Esophagus (tissue), 2 donors: ENCODE results near the gene NEU1. TPM values are rescaled to one million over a fixed set of nuclear protein-coding genes. Genes with fewer than 3 reads are reported as not detected.
"Not testable (repeated sequence)": the region's sequence is repeated elsewhere in the genome, so short reads cannot be mapped to it uniquely, and the experiment has no call there.

Experiments used
- H3K27ac ChIP-seq, 2 donors: one replicate each; pipeline ENCODE4 v1.5.1; 2013; ENCODE audit warnings: low read depth in 2 of 2, mild to moderate bottlenecking in 2 of 2, inconsistent platforms in 1 of 2, low read length in 1 of 2, moderate library complexity in 1 of 2
- H3K27me3 ChIP-seq, 2 donors: one replicate each; pipeline ENCODE4 v1.6.1; 2013; ENCODE audit warnings: low read length in 2 of 2, control low read depth in 1 of 2, mild to moderate bottlenecking in 1 of 2; ENCODE audit not compliant: insufficient read depth in 2 of 2, control insufficient read depth in 1 of 2
- H3K36me3 ChIP-seq, 2 donors: one replicate each; pipeline ENCODE4 v1.6.1; 2013; ENCODE audit warnings: low read length in 1 of 2; ENCODE audit not compliant: control insufficient read depth in 2 of 2, insufficient read depth in 2 of 2
- H3K4me1 ChIP-seq, 2 donors: one replicate each; pipeline ENCODE4 v1.6.1; 2013; ENCODE audit warnings: low read length in 1 of 2; ENCODE audit not compliant: control insufficient read depth in 2 of 2, insufficient read depth in 2 of 2
- H3K4me3 ChIP-seq, 2 donors: one replicate each; pipeline ENCODE4 v1.5.1; 2013; ENCODE audit warnings: low read length in 2 of 2, mild to moderate bottlenecking in 2 of 2, low read depth in 1 of 2, moderate library complexity in 1 of 2
- H3K9me3 ChIP-seq, 2 donors: one replicate each; pipeline ENCODE4 v1.6.1; 2013; ENCODE audit warnings: mild to moderate bottlenecking in 2 of 2, low read depth in 1 of 2, low read length in 1 of 2, moderate library complexity in 1 of 2; ENCODE audit not compliant: control insufficient read depth in 2 of 2, insufficient read depth in 1 of 2
- WGBS, 2 donors: extraction: QIAGEN DNeasy Blood & Tissue Kit; methylation state at CpG; one replicate each; pipeline ENCODE4 v1.1.7; 2013; 5-methylcytosine and 5-hydroxymethylcytosine counted together
- polyA plus RNA-seq, 2 donors: library from polyadenylated mRNA; stranded (reverse); fragments of 200-250 nt; gene quantifications; one replicate each; pipeline ENCODE4 v1.2.3, GENCODE V29; 2013
- donor health status: healthy with polysubstance abuse.
- donor health status: Bipolar disorder and iron deficiency.

The NEU1 gene
- polyA plus RNA-seq, 2 donors: 13.6 to 14.6 TPM

DNA sequence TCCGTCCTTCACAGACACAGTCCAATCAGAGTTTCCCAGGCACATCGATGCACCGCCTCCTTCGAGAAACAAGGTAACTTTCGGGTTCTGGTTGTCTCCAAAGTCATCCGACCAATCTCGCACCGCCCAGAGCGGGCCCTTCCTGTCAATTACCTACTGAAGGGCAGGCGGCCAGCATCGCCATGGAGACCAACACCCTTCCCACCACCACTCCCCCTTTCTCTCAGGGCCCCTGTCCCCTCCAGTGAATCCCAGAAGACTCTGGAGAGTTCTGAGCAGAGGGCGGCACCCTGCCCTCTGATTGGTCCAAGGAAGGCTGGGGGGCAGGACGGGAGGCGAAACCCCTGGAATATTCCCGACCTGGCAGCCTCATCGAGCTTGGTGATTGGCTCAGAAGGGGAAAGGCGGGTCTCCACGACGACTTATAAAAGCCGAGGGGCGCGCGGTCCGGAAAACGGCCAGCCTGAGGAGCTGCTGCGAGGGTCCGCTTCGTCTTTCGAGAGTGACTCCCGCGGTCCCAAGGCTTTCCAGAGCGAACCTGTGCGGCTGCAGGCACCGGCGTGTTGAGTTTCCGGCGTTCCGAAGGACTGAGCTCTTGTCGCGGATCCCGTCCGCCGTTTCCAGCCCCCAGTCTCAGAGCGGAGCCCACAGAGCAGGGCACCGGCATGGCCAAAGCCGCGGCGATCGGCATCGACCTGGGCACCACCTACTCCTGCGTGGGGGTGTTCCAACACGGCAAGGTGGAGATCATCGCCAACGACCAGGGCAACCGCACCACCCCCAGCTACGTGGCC lies 35.1 kb downstream of the NEU1 start, which contains the start of gene HSPA1B:
Gene HSPA1B (plus strand): TSS at position 453 of the 794 bp plus-strand sequence. CDS start 213 bp downstream, at position 666.
- Histone ChIP-seq H3K27me3 (no peaks in the 10 kb centered on the region), H3K4me1 (peaks cover 0 to 5% of the 10 kb centered on the region in 2 donors), H3K27ac (peak within 1 kb of the TSS; percentile 96 to 99), H3K36me3 (no peaks in the 10 kb centered on the region), H3K9me3 (no peaks in the 10 kb centered on the region), H3K4me3 (peak within 1 kb of the TSS; percentile 77 to 84)
- WGBS, 2 donors: 0 to 1% methylated on average over 48 to 52 of the region's 56 CpGs

DNA sequence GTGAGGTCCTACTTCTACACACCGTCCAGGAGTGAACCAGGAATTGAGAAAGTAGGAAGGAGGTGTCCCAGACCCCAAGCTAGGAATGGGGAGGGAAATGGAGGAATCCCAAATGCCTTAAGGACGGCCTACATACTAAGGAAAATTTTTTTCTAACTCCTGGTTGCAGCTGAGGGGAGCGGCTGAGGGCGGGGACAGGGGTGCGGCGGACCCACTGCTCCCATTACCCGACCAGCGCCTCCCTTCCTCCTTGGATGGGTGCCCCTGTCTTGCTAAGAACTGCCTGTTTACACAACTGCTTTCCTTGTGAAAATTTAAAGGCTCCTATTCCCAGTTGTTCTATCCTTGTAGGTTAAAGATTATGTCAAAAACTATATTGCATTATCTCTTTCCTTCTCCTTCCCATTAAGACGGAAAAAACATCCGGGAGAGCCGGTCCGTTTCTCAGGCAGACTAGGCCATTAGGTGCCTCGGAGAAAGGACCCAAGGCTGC lies 35.8 kb downstream of the NEU1 start:
- peak overlapping the region; percentile 96 to 99 for H3K27ac ChIP-seq
- H3K9me3 ChIP-seq: no peaks in the 10 kb centered on the region
- no peaks in the 10 kb centered on the region for H3K36me3 ChIP-seq
- H3K27me3 ChIP-seq: no peaks in the 10 kb centered on the region
- H3K4me1 ChIP-seq: peaks cover 0 to 5% of the 10 kb centered on the region in 2 donors
- WGBS, 2 donors: 1% methylated on average over 13 of the region's 13 CpGs
- H3K4me3 ChIP-seq: peak overlapping the region; percentile 77 to 84

DNA sequence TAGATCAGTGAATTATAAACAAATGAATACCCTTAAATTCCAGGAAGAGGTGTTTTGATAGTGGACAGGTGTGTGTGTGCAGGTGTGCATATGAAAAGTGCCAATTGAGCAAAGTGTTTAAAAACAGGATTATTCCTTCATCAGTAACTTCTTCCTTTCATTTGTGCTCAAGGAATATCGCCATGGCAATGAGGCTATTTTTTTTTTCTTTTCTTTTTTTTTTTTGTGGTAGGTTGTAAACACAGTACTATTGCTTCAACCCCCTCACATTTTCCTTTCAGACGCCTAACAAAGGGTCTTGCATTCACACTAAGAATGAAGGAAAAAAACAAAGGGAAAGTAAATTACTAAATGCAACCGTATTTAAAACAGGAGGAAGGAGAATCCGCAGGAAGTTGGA lies 37.1 kb downstream of the NEU1 start:
- Histone ChIP-seq H3K9me3 (no peaks in the 10 kb centered on the region), H3K4me3 (no peak overlapping the region), H3K27me3 (no peaks in the 10 kb centered on the region), H3K4me1 (peaks cover 0 to 2% of the 10 kb centered on the region in 2 donors), H3K27ac (peak overlapping the region; percentile 96 to 99), H3K36me3 (no peaks in the 10 kb centered on the region)
- WGBS, 2 donors: 38 to 47% methylated on average over 4 of the region's 4 CpGs

DNA sequence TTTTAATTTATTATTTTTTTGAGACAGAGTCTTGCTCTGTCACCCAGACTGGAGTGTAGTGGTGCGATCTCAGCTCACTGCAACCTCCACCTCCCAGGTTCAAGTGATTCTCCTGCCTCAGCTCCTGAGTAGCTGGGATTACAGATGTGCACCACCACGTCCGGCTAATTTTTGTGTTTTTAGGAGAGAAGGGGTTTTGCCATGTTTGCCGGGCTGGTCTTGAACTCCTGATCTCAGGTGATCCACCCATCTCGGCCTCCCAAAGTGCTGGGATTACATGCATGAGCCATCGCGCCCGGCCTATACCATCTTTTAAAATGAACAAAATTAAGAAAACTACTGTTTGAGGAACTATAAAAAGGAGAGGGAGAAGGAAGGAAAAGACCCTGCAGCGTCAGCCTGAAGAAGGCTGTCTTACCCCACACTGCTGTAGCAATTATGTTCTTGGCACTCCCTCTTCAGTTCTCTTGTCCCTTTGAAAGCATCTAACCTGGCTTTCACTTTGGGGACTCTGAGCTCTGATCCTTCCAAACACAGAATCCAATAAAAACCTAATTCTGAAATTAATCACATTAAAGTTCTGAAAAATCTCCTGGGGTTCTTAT lies 38.9 kb downstream of the NEU1 start:
- H3K4me1 ChIP-seq, H3K36me3 ChIP-seq, H3K9me3 ChIP-seq, H3K27me3 ChIP-seq, H3K4me3 ChIP-seq: not testable (repeated sequence)
- H3K27ac ChIP-seq: peak overlapping the region; percentile 80 to 89
- 53 to 63% methylated on average over 9 of the region's 9 CpGs for whole genome bisulfite sequencing, 2 donors

DNA sequence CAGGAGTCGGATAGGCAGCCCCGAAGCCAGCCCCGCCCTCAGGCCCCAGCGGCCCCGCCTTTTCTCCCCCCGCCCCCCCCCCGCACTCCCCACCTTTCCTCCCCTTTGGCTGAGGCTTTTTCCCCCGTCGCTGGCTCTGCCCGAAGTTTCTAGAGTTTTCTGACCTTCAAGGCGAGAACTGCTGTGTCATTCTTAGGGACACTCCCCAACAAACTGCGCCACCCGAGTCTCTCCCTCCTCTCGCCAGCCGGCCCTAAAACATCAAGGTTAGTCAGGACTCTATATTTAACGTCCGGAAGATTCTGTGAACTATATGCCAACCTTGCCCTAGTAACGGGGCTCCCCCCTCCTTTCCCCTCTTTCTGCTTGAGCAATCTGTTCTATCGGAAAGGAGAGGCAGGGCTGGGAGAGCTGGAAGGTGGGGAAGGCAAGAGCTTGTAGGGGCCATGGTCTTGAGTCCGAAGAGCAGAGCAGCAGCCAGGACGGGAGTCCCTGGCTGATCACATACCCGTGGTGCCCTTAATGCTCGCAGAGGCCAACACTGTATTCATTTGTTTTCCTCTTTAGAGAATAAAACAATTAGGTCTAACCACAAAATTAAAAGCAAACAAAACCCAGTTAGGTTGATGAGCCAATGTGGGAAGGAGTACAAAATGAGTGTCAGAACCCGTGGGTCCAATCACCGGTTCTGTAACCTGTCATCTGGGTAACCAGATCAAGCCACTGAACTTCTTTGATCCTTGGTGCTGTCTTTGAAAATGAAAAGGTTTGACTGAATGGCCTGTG lies 40.4 kb downstream of the NEU1 start:
- H3K27ac ChIP-seq: peak overlapping the region; percentile 98 to 100
- 0 to 1% methylated on average over 20 to 25 of the region's 25 CpGs for WGBS, 2 donors
- no peaks in the 10 kb centered on the region for H3K27me3 ChIP-seq
- H3K36me3 ChIP-seq: no peaks in the 10 kb centered on the region
- peak overlapping the region; percentile 41 to 51 for H3K4me3 ChIP-seq
- peaks cover 0 to 2% of the 10 kb centered on the region in 2 donors for H3K4me1 ChIP-seq
- H3K9me3 ChIP-seq: no peaks in the 10 kb centered on the region

DNA sequence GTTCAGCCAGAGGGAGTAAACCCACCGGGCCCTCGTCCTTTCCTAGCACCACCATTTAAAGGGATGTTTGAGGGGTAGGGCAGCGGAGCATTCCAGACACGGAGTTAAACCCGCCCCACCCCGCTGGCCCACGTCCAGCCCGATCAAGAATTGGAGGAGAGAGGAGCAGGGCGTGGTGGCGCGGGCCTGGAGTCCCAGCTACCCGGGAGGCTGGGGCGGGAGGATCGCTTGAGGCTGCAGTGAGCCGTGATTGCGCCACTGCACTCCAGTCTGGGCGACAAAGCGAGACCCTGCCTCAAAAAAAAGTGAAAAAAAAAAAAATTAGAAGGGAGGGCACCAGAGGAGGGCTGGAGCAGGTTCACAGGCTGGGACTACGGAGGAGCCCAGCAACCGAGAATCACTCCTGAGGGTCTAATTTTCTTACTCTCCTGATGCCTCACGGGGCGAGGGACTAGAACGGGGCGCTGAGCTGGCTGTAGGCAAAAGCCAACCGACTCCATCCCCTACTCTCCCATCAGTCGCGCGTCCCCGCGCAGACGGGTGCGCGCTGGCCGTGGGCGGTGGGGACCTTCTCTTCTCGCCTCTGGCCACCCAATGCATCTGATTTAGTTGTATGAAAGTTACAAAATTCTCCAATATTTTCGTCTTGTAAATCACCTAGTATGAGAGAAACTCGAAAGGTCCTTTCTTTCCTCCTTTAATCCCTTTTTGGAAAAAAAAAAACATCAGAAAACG lies 41.2 kb downstream of the NEU1 start:
- no peaks in the 10 kb centered on the region for H3K36me3 ChIP-seq
- no peaks in the 10 kb centered on the region for H3K27me3 ChIP-seq
- peak overlapping the region; percentile 98 to 100 for H3K27ac ChIP-seq
- peak overlapping the region; percentile 44 to 51 for H3K4me3 ChIP-seq
- WGBS, 2 donors: 3% methylated on average over 39 of the region's 39 CpGs
- H3K9me3 ChIP-seq: no peaks in the 10 kb centered on the region
- peaks cover 0 to 2% of the 10 kb centered on the region in 2 donors for H3K4me1 ChIP-seq

DNA sequence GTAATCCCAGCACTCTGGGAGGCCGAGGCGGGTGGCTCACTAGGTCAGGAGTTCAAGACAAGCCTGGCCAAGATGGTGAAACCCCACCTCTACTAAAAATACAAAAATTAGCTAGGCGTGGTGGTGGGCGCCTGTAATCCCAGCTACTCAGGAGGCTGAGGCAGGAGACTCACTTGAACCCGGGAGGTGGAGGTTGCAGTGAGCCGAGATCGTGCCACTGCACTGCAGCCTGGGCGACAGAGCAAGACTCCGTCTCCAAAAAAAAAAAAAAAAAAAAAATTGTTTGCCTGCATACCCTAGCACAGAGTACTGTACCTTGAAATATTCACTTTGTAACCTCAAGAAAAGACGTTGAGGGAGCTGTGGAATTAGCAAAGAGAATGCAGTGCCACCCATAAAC lies 42.2 kb downstream of the NEU1 start:
- H3K27me3 ChIP-seq, H3K4me3 ChIP-seq, H3K36me3 ChIP-seq, H3K4me1 ChIP-seq, H3K9me3 ChIP-seq: not testable (repeated sequence)
- WGBS, 2 donors: 64 to 68% methylated on average over 10 of the region's 10 CpGs
- peak overlapping the region; percentile 37 to 58 for H3K27ac ChIP-seq

DNA sequence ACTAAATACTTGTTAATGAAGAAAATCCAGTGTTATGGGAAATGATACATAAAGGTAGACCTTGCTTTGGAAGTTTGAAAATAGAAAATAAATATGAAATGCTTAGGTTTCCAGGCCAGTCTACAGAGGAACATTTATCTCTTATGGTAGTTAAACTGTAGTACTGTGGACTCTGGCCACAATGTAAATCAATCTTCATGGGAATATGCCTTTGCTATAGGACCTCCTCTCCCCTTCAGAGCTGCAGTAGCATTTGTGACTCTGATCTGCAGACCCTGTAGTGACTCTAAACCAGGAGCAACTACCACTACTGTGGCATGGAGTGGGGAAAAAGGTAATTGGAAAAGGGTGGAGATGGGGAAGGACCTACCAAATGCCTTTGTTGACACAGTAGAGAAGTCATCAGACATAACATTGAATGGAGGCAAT lies 42.7 kb downstream of the NEU1 start:
- H3K27me3 ChIP-seq: no peaks in the 10 kb centered on the region
- H3K4me3 ChIP-seq: no peak overlapping the region
- peak overlapping the region; percentile 53 to 76 for H3K27ac ChIP-seq
- no peaks in the 10 kb centered on the region for H3K9me3 ChIP-seq
- H3K36me3 ChIP-seq: no peaks in the 10 kb centered on the region
- peaks cover 2% of the 10 kb centered on the region in 2 donors for H3K4me1 ChIP-seq
